Omental fat pad (tissue), 4 donors: ENCODE measurements around the gene BTF3L4. TPM values are rescaled to one million over a fixed set of nuclear protein-coding genes. Genes with fewer than 3 reads are reported as not detected.
A peak's percentile ranks its signal among the peaks of the same experiment; 100 is the strongest.
"Not testable (repeated sequence)": the region's sequence is repeated elsewhere in the genome, so short reads cannot be mapped to it uniquely, and the experiment has no call there.

Experiments
- ATAC-seq: fragments of 150-250 bp; one replicate; pipeline ENCODE4 v1.9.1; 2016; ENCODE audit warnings: mild to moderate bottlenecking, moderate library complexity; ENCODE audit not compliant: low FRiP score
- DNase-seq: peaks from one replicate; pipeline ENCODE4 v3.0.0-alpha.2; 2019; ENCODE audit warnings: low spot score
- total RNA-seq, 4 donors: library from RNA; depleted of rRNA; stranded (reverse); fragments of >200 nt; gene quantifications; one replicate each; pipeline ENCODE4 v1.1.0, GENCODE V29; 2016
- TF ChIP-seq, protein P1 (sequence below), 3 donors: fragments of 450-650 bp; IDR thresholded peaks; one replicate each; pipeline ENCODE4 v1.5.1; 2016 to 2017; ENCODE audit warnings: antibody characterized with exemption in 3 of 3, mild to moderate bottlenecking in 3 of 3, moderate library complexity in 2 of 3

BTF3L4 gene
- 10 to 100 TPM; 43.6 to 55.9 (median 52.6) TPM for total RNA-seq

- peak; percentile 60 for DNase-seq
- ATAC-seq = peak; percentile 91
- TF ChIP-seq, protein P1, sequence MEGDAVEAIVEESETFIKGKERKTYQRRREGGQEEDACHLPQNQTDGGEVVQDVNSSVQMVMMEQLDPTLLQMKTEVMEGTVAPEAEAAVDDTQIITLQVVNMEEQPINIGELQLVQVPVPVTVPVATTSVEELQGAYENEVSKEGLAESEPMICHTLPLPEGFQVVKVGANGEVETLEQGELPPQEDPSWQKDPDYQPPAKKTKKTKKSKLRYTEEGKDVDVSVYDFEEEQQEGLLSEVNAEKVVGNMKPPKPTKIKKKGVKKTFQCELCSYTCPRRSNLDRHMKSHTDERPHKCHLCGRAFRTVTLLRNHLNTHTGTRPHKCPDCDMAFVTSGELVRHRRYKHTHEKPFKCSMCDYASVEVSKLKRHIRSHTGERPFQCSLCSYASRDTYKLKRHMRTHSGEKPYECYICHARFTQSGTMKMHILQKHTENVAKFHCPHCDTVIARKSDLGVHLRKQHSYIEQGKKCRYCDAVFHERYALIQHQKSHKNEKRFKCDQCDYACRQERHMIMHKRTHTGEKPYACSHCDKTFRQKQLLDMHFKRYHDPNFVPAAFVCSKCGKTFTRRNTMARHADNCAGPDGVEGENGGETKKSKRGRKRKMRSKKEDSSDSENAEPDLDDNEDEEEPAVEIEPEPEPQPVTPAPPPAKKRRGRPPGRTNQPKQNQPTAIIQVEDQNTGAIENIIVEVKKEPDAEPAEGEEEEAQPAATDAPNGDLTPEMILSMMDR (IDR thresholded peaks at IDR 0.05) = no peak
These were observed at the start of gene BTF3L4 for GRCh38 chr1:52056163-52056936. Gene BTF3L4 (plus strand): TSS chr1:52056295. CDS start chr1:52059848, 3,553 bp downstream.

DNA sequence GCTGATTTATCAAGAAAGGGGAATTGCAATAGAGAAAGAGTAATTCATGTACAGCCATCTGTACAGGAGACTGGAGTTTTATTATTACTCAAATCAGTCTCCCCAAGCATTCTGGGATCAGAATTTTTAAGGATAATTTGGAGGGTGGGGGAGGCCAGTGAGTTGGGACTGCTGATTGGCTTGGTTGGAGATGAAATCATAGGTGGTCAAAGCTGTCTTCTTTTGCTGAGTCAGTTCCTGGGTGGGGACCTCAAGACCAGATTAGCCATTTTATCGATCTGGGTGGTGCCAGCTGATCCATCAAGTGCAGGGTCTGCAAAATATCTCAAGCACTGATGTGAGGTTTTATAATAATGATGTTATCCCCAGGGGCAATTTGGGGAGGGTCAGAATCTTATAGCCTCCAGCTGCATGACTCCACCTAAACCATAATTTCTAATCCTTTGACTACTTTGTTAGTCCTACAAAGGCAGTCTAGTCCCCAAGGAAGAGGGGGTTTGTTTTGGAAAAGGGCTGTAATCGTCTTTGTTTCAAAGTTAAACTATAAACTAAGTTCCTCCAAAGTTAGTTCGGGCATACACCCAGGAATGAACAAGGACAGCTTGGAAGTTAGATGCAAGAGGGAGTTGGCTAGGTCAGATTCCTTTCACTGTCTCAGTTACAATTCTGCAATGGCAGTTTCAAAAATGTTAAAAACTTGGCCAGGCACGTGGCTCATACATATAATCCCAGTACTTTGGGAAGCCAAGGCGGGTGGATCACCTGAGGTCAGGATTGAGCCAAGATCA is 48.7 kb upstream of the BTF3L4 start:
- TF ChIP-seq, protein P1 (IDR thresholded peaks at IDR 0.05) = no peak
- ATAC-seq (no peak), DNase-seq (no peak)

- no peak for DNase-seq
- ATAC-seq = no peak
- TF ChIP-seq, protein P1 (IDR thresholded peaks at IDR 0.05) = no peak
These were observed 47.9 kb upstream of the BTF3L4 start for GRCh38 chr1:52008071-52008809.

DNA sequence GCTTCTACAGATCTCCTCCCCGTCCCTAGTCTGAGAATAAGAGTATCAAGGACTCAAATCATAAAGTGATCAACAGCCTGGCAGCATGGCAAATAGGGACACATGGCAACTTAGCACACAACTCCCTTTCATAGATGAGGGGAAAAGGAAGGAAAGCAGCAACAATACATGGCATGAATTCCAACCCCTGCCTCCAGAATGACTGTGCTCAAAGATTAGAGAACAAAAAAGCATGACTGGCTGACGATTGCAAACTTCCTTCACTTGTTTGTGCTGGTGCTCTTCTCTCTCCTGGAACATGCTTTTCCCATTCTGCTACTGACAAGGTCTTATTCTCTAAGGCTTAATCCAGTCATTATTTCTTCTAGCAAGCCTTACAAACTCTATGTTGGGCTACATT is 34.0 kb upstream of the BTF3L4 start:
- TF ChIP-seq, protein P1 (IDR thresholded peaks at IDR 0.05) = no peak
- DNase-seq (no peak), ATAC-seq (no peak)

DNA sequence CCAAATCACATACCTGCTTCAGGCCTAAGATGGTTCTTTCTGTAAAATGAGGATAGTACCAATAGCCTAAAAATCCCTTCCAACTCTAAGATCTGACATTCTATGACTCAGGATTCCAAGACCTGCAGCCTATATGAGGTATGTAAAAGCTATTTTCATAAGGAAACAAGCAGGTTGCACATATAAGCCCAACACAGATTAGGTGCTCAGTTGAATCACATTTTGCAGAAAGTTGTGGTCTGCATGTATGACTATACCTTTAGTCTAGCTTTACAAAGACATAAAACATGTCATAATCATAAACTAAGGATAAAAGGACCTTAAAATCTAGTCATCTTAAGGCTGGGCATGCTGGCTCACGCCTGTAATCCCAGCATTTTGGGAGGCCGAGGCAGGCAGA is 29.8 kb upstream of the BTF3L4 start:
- ATAC-seq (no peak), DNase-seq (no peak)
- TF ChIP-seq, protein P1 (IDR thresholded peaks at IDR 0.05) = no peak

- TF ChIP-seq, protein P1 (IDR thresholded peaks at IDR 0.05) = no peak
- no peak for ATAC-seq
These were observed 27.8 kb upstream of the BTF3L4 start for GRCh38 chr1:52028328-52028727.

GRCh38 chr1:52028839-52029238 is 27.3 kb upstream of the BTF3L4 start:
- ATAC-seq, DNase-seq: not testable (repeated sequence)

More at GRCh38 chr1:52028328-52028727, 27.8 kb upstream of the BTF3L4 start:
- DNase-seq = no peak
